ENCODE results near the gene ANKRD50.

DNA sequence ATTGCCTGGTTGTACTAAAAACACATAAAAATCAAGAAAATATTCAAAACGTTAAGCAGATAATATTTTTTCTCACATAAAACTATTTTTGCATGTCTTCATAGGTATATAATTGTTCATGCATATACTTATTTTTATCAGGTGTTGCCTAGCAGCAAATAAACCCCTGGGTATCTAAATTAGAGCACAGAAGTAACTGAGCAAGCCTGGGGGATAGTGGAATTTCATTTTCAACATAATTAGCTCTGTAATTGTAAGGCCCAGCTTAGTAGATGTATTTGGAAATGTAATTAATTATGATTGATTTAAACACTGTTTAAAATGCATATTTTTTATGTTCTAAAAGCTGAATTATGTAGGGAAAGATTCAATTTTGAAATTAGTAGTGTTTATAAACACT lies 82.9 kb downstream of the ANKRD50 start:
- TF ChIP-seq, protein P1, sequence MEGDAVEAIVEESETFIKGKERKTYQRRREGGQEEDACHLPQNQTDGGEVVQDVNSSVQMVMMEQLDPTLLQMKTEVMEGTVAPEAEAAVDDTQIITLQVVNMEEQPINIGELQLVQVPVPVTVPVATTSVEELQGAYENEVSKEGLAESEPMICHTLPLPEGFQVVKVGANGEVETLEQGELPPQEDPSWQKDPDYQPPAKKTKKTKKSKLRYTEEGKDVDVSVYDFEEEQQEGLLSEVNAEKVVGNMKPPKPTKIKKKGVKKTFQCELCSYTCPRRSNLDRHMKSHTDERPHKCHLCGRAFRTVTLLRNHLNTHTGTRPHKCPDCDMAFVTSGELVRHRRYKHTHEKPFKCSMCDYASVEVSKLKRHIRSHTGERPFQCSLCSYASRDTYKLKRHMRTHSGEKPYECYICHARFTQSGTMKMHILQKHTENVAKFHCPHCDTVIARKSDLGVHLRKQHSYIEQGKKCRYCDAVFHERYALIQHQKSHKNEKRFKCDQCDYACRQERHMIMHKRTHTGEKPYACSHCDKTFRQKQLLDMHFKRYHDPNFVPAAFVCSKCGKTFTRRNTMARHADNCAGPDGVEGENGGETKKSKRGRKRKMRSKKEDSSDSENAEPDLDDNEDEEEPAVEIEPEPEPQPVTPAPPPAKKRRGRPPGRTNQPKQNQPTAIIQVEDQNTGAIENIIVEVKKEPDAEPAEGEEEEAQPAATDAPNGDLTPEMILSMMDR (IDR thresholded peaks at IDR 0.05; ENCODE audit: low read length): no peak
- no peak for TF ChIP-seq EZH2 (optimal IDR thresholded peaks at IDR 0.05; ENCODE audit: low read depth, low read length)
